IPS DF 4.7 (cell line): ENCODE results near the gene C5.
"Not testable (repeated sequence)": the region's sequence is repeated elsewhere in the genome, so short reads cannot be mapped to it uniquely, and the experiment has no call there.

Experiments
- DNase-seq: peaks from one replicate; pipeline ENCODE4 v3.0.0-alpha.2; 2013; ENCODE audit warnings: low spot score; ENCODE audit errors: extremely low read depth

Gene C5

GRCh38 chr9:120980951-120981350, 69.1 kb downstream of the C5 start:
- no peak for DNase-seq

GRCh38 chr9:120979797-120980196, 70.3 kb downstream of the C5 start:
- no peak for DNase-seq

- DNase-seq = no peak
Measured at GRCh38 chr9:120978987-120979386, 71.1 kb downstream of the C5 start.

- DNase-seq = no peak
Measured at GRCh38 chr9:120977321-120977720, 72.8 kb downstream of the C5 start.

- DNase-seq = no peak
Measured at GRCh38 chr9:120974921-120975320, 75.2 kb downstream of the C5 start.

GRCh38 chr9:120974181-120974580, 75.9 kb downstream of the C5 start:
- DNase-seq = no peak

- DNase-seq = no peak
Measured at GRCh38 chr9:120971938-120972337, 78.1 kb downstream of the C5 start.

GRCh38 chr9:120971471-120971870, 78.6 kb downstream of the C5 start:
- DNase-seq = not testable (repeated sequence)

GRCh38 chr9:120970244-120970643, 79.8 kb downstream of the C5 start:
- DNase-seq = no peak

GRCh38 chr9:120966013-120966369, 84.1 kb downstream of the C5 start:
- DNase-seq = no peak

GRCh38 chr9:120965344-120966012, 84.6 kb downstream of the C5 start:
- no peak for DNase-seq

- DNase-seq = no peak
Measured at GRCh38 chr9:120961936-120962335, 88.1 kb downstream of the C5 start.

- no peak for DNase-seq
Measured at GRCh38 chr9:120960001-120960400, 90.1 kb downstream of the C5 start.

- DNase-seq = no peak
Measured at GRCh38 chr9:120956862-120957261, 93.2 kb downstream of the C5 start.

GRCh38 chr9:120951960-120952618, 98.0 kb downstream of the C5 start:
- no peak for DNase-seq

- DNase-seq = no peak
Measured at GRCh38 chr9:120950421-120951388, 99.4 kb downstream of the C5 start.

- no peak for DNase-seq
Measured at GRCh38 chr9:120949290-120949689, 100.8 kb downstream of the C5 start.

- DNase-seq = no peak
Measured at GRCh38 chr9:120948824-120949223, 101.3 kb downstream of the C5 start.

GRCh38 chr9:120947222-120947621, 102.9 kb downstream of the C5 start:
- no peak for DNase-seq

- DNase-seq = no peak
Measured at GRCh38 chr9:120946259-120946658, 103.8 kb downstream of the C5 start.

GRCh38 chr9:120944948-120945347, 105.1 kb downstream of the C5 start:
- DNase-seq = no peak

GRCh38 chr9:120944434-120944843, 105.6 kb downstream of the C5 start:
- DNase-seq = no peak
